ENCODE measurements around the gene RELCH. TPM values are rescaled to one million over a fixed set of nuclear protein-coding genes. Genes with fewer than 3 reads are reported as not detected.

RELCH gene
- total and polyA plus RNA-seq, 10 of the 15 experiments (the other 5 are each of a cell fraction or from before 2014, with no cell fraction given), result 3.1 to 23.6 (median 14.5) TPM

- TF ChIP-seq, protein P1, sequence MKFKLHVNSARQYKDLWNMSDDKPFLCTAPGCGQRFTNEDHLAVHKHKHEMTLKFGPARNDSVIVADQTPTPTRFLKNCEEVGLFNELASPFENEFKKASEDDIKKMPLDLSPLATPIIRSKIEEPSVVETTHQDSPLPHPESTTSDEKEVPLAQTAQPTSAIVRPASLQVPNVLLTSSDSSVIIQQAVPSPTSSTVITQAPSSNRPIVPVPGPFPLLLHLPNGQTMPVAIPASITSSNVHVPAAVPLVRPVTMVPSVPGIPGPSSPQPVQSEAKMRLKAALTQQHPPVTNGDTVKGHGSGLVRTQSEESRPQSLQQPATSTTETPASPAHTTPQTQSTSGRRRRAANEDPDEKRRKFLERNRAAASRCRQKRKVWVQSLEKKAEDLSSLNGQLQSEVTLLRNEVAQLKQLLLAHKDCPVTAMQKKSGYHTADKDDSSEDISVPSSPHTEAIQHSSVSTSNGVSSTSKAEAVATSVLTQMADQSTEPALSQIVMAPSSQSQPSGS (IDR thresholded peaks at IDR 0.05; ENCODE audit: low read length), result no peak
- TF ChIP-seq NFYA (IDR thresholded peaks at IDR 0.05; ENCODE audit: borderline replicate concordance, low read depth, low read length), result no peak
- no peak for TF ChIP-seq GABPA (IDR thresholded peaks at IDR 0.05; ENCODE audit: low read depth)
- TF ChIP-seq BHLHE40 (IDR thresholded peaks at IDR 0.05; ENCODE audit: borderline replicate concordance in 1 of 2, low read depth in 2 of 2, low read length in 1 of 2), result no peak
- TF ChIP-seq MTA2 (IDR thresholded peaks at IDR 0.05; ENCODE audit: low read depth), result no peak
- TF ChIP-seq, protein P2, sequence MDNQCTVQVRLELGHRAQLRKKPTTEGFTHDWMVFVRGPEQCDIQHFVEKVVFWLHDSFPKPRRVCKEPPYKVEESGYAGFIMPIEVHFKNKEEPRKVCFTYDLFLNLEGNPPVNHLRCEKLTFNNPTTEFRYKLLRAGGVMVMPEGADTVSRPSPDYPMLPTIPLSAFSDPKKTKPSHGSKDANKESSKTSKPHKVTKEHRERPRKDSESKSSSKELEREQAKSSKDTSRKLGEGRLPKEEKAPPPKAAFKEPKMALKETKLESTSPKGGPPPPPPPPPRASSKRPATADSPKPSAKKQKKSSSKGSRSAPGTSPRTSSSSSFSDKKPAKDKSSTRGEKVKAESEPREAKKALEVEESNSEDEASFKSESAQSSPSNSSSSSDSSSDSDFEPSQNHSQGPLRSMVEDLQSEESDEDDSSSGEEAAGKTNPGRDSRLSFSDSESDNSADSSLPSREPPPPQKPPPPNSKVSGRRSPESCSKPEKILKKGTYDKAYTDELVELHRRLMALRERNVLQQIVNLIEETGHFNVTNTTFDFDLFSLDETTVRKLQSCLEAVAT (IDR thresholded peaks at IDR 0.05), result 0 out of 2 replicates have a peak, but pooled peaks have one; percentile 2
- no peak for TF ChIP-seq HSF1 (IDR thresholded peaks at IDR 0.05; ENCODE audit: low read depth, low read length)
- TF ChIP-seq HCFC1 (IDR thresholded peaks at IDR 0.05; ENCODE audit: low read length), result no peak
- TF ChIP-seq JUNB (IDR thresholded peaks at IDR 0.05), result no peak
- no peak for TF ChIP-seq TARDBP (IDR thresholded peaks at IDR 0.05; ENCODE audit: borderline replicate concordance)
- TF ChIP-seq NR2F1 (conservative IDR thresholded peaks at IDR 0.05), result no peak
- 0 out of 2 replicates have a peak, but pooled peaks have one; percentile 10 for TF ChIP-seq NBN (IDR thresholded peaks at IDR 0.05)
- no peak for TF ChIP-seq MTA3 (IDR thresholded peaks at IDR 0.05; ENCODE audit: borderline replicate concordance, low read length)
- peak; percentile 92; the same call in 1 of the 2 replicates for TF ChIP-seq NKRF (conservative IDR thresholded peaks at IDR 0.05)
- TF ChIP-seq IRF5 (IDR thresholded peaks at IDR 0.05; ENCODE audit: borderline replicate concordance), result no peak
- peak; percentile 73 to 75 for TF ChIP-seq IKZF2 (IDR thresholded peaks at IDR 0.05)
- no peak for TF ChIP-seq MYB (IDR thresholded peaks at IDR 0.05; ENCODE audit: borderline replicate concordance, low read depth, low read length)
- TF ChIP-seq IKZF1 (conservative IDR thresholded peaks at IDR 0.05), result no peak; the same call in 1 of the 2 replicates
- TF ChIP-seq EED (IDR thresholded peaks at IDR 0.05; ENCODE audit: low read depth), result 0 out of 2 replicates have a peak, but pooled peaks have one; percentile 21
- TF ChIP-seq SRF (IDR thresholded peaks at IDR 0.05; ENCODE audit: low read depth in 2 of 2, low read length in 2 of 2), result no peak
- TF ChIP-seq MXI1 (IDR thresholded peaks at IDR 0.05; ENCODE audit: low read depth, low read length), result 0 out of 2 replicates have a peak, but pooled peaks have one; percentile 46
- TF ChIP-seq RB1 (IDR thresholded peaks at IDR 0.05; ENCODE audit: borderline replicate concordance), result no peak
- TF ChIP-seq RUNX3 (IDR thresholded peaks at IDR 0.05; ENCODE audit: low read length), result no peak
- TF ChIP-seq SMARCA5 (IDR thresholded peaks at IDR 0.05), result no peak
Measured at GRCh38 chr18:62186499-62186773, 619 bp upstream of the RELCH start (continued).
